Ascending aorta (tissue), 2 donors: ENCODE data around the gene SUPT20HL1. TPM values are rescaled to one million over a fixed set of nuclear protein-coding genes. Genes with fewer than 3 reads are reported as not detected.

ENCODE experiments used
- DNase-seq, 2 donors: peaks; one replicate each; pipeline ENCODE4 v3.0.0-alpha.2; 2019; ENCODE audit warnings: low spot score in 2 of 2
- H3K27ac ChIP-seq, 2 donors: fragments of 200-600 bp; sonication (generic); one replicate each; pipeline ENCODE4 v1.5.1; 2016 to 2017; ENCODE audit warnings: mild to moderate bottlenecking in 1 of 2
- H3K27me3 ChIP-seq: fragments of 200-600 bp; sonication (generic); one replicate; pipeline ENCODE4 v1.5.1; 2017
- H3K36me3 ChIP-seq, 2 donors: fragments of 200-600 bp; sonication (generic); one replicate each; pipeline ENCODE4 v1.5.1; 2016
- H3K4me1 ChIP-seq, 2 donors: fragments of 200-600 bp; sonication (generic); one replicate each; pipeline ENCODE4 v1.5.1; 2016 to 2017; ENCODE audit warnings: mild to moderate bottlenecking in 1 of 2
- H3K4me3 ChIP-seq, 2 donors: fragments of 200-600 bp; sonication (generic); one replicate each; pipeline ENCODE4 v1.5.1; 2016 to 2017; ENCODE audit warnings: mild to moderate bottlenecking in 1 of 2
- H3K9me3 ChIP-seq, 2 donors: fragments of 200-600 bp; sonication (generic); one replicate each; pipeline ENCODE4 v1.5.1; 2016
- intact Hi-C: fragments of 100-400 bp; cut with DNase I; formaldehyde crosslinking; loops from one replicate; pipeline ENCODE4 v1.15.1; 2023
- total RNA-seq: library from RNA; depleted of rRNA; stranded (reverse); fragments of >200 nt; gene quantifications from one replicate; pipeline ENCODE4 v1.1.0, GENCODE V29; 2016
- TF ChIP-seq, protein P1 (sequence below), 3 experiments: fragments of 200-600 bp in 2 of 3; fragments of 450-650 bp in 1 of 3; sonication (generic) in 2 of 3; IDR thresholded peaks; one replicate each; pipeline ENCODE4 v1.5.1; 2016 to 2019; ENCODE audit warnings: antibody characterized with exemption in 3 of 3, mild to moderate bottlenecking in 1 of 3, moderate library complexity in 1 of 3

SUPT20HL1 gene
- total RNA-seq, 1 donor from 2014 or later = 1.7 TPM

DNA sequence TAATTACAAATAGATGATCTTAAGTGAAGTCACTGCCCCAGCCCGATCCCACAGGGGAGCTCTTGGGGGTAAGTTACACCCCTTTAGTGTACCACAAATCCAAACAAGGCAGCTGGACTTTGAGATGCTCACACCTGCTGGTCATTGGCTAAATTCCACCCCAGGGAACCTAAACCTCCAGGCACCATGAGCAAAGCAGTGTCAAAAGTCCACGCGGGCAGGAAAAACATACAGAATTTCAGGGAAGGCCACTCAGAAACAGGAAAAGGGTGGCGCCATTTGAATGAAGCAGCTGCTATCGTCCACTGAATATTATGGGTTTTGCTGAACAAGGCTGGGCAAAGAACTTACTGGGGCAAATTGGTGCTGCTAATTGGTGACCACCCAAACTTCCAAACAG, 30.9 kb downstream of the SUPT20HL1 start:
- Histone ChIP-seq H3K27me3 (no peaks in the 10 kb centered on the region), H3K27ac (no peak overlapping the region), H3K4me3 (no peak overlapping the region), H3K4me1 (peaks cover 0 to 3% of the 10 kb centered on the region in 2 donors), H3K9me3 (no peaks in the 10 kb centered on the region), H3K36me3 (no peaks in the 10 kb centered on the region)
- no peak for DNase-seq
- TF ChIP-seq, protein P1, sequence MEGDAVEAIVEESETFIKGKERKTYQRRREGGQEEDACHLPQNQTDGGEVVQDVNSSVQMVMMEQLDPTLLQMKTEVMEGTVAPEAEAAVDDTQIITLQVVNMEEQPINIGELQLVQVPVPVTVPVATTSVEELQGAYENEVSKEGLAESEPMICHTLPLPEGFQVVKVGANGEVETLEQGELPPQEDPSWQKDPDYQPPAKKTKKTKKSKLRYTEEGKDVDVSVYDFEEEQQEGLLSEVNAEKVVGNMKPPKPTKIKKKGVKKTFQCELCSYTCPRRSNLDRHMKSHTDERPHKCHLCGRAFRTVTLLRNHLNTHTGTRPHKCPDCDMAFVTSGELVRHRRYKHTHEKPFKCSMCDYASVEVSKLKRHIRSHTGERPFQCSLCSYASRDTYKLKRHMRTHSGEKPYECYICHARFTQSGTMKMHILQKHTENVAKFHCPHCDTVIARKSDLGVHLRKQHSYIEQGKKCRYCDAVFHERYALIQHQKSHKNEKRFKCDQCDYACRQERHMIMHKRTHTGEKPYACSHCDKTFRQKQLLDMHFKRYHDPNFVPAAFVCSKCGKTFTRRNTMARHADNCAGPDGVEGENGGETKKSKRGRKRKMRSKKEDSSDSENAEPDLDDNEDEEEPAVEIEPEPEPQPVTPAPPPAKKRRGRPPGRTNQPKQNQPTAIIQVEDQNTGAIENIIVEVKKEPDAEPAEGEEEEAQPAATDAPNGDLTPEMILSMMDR (IDR thresholded peaks at IDR 0.05) = no peak
- intact Hi-C loops = loop anchor here (10.0 kb wide), 1 partner anchor 753 kb away; no protein-coding TSS in a partner anchor

DNA sequence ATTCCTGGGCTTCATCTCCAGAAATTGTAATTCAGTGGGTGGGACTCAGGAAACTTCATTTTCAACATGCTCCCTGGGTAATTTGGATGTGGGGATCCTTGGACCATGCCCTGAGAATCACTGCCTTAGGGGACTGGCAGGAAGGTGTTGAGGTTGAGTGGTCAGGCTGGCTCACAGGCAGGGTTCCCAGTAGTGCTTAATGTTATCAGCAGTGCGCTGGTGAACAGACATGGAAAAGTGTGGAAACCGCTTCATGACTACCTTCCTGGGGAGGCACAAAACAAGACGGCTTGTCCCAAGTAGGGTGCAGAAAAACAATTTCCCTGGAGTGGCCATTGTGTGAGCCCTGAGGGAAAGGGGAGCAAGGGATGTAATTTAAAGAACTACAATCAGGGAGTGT, 31.4 kb downstream of the SUPT20HL1 start:
- intact Hi-C loops = loop anchor here (10.0 kb wide), 1 partner anchor 753 kb away; no protein-coding TSS in a partner anchor
- H3K27ac ChIP-seq = no peak overlapping the region
- H3K4me1 ChIP-seq = peaks cover 0 to 3% of the 10 kb centered on the region in 2 donors
- no peak for DNase-seq
- no peaks in the 10 kb centered on the region for H3K27me3 ChIP-seq
- no peaks in the 10 kb centered on the region for H3K9me3 ChIP-seq
- TF ChIP-seq, protein P1 (IDR thresholded peaks at IDR 0.05) = no peak
- no peak overlapping the region for H3K4me3 ChIP-seq
- no peaks in the 10 kb centered on the region for H3K36me3 ChIP-seq

DNA sequence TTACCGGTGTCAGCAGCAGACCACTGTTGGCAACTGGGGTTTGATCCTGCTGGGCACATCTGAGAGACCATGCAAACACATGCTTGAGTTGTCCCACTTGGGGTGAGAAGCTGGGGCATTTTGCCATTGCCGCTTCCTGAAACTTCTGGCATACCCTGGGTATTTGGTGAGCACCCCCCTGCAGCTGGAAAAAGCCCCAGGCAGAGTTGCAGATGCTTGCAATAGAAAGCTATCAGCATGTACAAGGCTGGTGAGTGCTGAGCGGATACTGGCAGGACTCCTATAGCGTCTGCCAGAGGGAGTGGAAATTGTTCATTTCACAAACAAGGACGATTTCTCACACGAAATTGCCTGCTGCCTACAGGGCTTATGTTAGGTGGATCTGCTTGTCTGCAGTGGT, 32.3 kb downstream of the SUPT20HL1 start:
- H3K27me3 ChIP-seq = no peaks in the 10 kb centered on the region
- DNase-seq = no peak
- H3K4me3 ChIP-seq = no peak overlapping the region
- H3K9me3 ChIP-seq = no peaks in the 10 kb centered on the region
- peaks cover 0 to 3% of the 10 kb centered on the region in 2 donors for H3K4me1 ChIP-seq
- TF ChIP-seq, protein P1 (IDR thresholded peaks at IDR 0.05) = no peak
- no peaks in the 10 kb centered on the region for H3K36me3 ChIP-seq
- intact Hi-C loops = loop anchor here (10.0 kb wide), 1 partner anchor 752 kb away; no protein-coding TSS in a partner anchor
- no peak overlapping the region for H3K27ac ChIP-seq

DNA sequence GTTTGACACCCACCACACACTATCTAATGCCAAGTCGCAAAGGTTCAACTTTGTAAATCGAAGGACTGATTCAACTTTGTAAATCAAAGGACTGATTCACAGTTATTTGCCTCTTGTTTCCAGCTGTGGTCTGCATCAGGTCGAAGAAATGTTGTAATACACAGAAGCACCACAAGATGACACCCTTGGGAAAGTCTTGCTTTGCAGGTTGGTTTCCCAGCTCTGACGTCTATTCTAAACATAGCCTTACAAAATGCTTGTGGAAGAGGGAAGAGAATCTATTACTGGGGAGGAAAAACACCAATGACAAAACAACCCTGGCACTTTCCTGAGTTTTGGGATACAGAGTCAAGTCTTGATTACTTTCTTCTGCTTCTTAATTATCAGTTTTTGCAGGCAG, 35.3 kb downstream of the SUPT20HL1 start:
- Histone ChIP-seq H3K4me1 (peaks cover 0 to 14% of the 10 kb centered on the region in 2 donors), H3K36me3 (no peaks in the 10 kb centered on the region), H3K4me3 (peak overlapping the region in 1 of 2 donors; percentile 0), H3K27ac (peak overlapping the region; percentile 79), H3K9me3 (no peaks in the 10 kb centered on the region), H3K27me3 (no peaks in the 10 kb centered on the region)
- DNase-seq = peak in 1 of 2 donors; percentile 82
- TF ChIP-seq, protein P1 (IDR thresholded peaks at IDR 0.05) = peak; percentile 78 to 86 (median 82)
- intact Hi-C loops = loop anchor here (1.0 to 10.0 kb wide), 5 partner anchors 29 to 749 kb away; partner anchors contain the start of gene POLA1

DNA sequence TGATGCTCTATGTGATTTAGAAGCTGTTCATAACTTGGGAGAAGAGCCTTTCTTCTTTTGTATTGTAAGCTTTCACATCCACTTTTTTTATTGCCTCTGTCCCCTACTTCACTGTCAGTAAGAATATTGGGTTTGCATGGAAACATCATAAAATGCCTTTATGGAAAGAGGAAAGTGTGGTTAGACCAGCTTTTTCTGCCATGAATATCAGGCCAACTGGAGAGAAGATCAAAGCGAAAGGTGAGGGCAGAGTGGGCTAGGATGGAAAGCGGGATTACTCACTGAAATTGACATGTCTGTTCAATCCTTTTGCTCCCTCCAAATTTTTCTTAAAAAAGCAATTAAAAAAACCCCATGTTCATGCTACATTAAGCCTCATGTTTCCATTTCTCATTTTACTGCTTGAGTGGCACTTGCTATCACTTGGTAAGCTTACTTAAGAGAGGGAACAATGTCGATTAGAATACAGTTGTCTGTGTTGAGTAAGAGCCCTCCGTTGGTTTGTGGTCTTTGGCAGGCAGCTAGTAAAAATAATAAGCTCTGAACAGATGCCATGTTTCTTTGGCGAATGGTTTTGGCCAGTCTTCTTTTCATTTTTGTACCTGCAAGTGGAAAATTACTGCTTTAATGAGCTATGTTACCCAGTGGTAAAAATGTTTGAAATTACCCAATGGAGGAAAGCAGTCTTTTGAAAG, 35.9 kb downstream of the SUPT20HL1 start:
- Histone ChIP-seq H3K27me3 (no peaks in the 10 kb centered on the region), H3K36me3 (no peaks in the 10 kb centered on the region), H3K4me3 (peak overlapping the region in 1 of 2 donors; percentile 0), H3K4me1 (peaks cover 0 to 14% of the 10 kb centered on the region in 2 donors), H3K9me3 (no peaks in the 10 kb centered on the region), H3K27ac (peak overlapping the region; percentile 79)
- TF ChIP-seq, protein P1 (IDR thresholded peaks at IDR 0.05) = no peak
- DNase-seq = no peak
- intact Hi-C loops = loop anchor here (1.0 to 10.0 kb wide), 4 partner anchors 28 to 748 kb away; no protein-coding TSS in a partner anchor
